ENCODE results near the gene ITLN2. TPM values are rescaled to one million over a fixed set of nuclear protein-coding genes. Genes with fewer than 3 reads are reported as not detected.
A peak's percentile ranks its signal among the peaks of the same experiment; 100 is the strongest.

Gene ITLN2
- 1 to 10 TPM; 2.0 to 6.3 TPM for total RNA-seq

DNA sequence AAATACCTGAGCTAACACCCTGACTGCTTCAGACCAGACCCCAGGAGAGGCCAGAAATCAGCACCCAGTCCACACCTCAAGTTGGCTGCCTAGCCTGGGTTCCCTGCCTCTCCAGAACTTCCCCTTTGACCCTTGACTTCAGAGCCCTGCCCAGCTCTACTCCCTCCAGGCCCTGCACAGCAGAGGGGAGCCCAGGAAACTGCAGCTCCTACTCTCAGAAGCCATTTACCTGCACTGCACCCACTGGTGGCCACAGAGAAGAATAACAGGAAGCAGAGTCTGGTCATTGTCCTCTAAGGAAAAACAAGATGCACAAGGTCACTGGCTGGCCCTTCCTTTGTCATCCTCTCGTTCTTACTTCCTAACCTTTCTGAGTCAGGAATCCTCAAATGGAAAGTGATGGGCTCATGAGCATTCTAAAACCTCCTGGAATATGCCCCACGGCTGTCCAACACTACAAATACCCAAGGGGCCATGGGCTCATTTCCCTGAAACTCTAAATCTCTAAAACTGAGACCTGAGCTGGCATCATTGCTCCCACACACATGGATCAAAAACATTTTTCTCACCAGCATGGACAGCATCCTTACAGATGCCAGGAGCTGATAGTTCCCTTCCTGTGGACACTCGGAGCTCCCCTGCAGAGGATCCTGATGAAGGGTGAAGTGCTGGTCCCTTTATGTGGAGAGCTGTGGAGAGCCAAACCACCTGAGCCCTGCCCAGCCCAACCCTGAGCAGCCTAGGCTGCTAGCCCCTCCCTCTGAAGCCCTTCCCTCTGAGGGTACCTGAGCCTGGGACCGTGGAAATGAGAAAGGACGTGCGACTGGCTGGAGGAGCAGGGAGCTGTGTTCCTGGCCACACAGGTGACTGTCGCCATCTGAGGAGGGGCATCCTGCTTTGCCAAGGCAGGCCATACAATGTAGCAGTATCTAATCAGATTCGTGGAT is at the start of gene ITLN2:
Gene ITLN2 (minus strand): TSS at position 652 of the 947 bp plus-strand sequence. CDS start 68 bp downstream, at position 584.
- H3K4me1 ChIP-seq = no peaks in the 10 kb centered on the region
- no peak within 1 kb of the TSS for H3K27ac ChIP-seq
- H3K4me3 ChIP-seq = no peak within 1 kb of the TSS
- H3K9me3 ChIP-seq = no peaks in the 10 kb centered on the region
- H3K27me3 ChIP-seq = no peaks in the 10 kb centered on the region
- DNase-seq (ENCODE audit: low spot score) = no peak
- TF ChIP-seq, protein P1, sequence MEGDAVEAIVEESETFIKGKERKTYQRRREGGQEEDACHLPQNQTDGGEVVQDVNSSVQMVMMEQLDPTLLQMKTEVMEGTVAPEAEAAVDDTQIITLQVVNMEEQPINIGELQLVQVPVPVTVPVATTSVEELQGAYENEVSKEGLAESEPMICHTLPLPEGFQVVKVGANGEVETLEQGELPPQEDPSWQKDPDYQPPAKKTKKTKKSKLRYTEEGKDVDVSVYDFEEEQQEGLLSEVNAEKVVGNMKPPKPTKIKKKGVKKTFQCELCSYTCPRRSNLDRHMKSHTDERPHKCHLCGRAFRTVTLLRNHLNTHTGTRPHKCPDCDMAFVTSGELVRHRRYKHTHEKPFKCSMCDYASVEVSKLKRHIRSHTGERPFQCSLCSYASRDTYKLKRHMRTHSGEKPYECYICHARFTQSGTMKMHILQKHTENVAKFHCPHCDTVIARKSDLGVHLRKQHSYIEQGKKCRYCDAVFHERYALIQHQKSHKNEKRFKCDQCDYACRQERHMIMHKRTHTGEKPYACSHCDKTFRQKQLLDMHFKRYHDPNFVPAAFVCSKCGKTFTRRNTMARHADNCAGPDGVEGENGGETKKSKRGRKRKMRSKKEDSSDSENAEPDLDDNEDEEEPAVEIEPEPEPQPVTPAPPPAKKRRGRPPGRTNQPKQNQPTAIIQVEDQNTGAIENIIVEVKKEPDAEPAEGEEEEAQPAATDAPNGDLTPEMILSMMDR (IDR thresholded peaks at IDR 0.05) = peak; percentile 29 to 52
- H3K36me3 ChIP-seq = no peaks in the 10 kb centered on the region

- TF ChIP-seq, protein P1 (IDR thresholded peaks at IDR 0.05) = no peak
- Histone ChIP-seq H3K36me3 (peaks cover 10% of the 10 kb centered on the region), H3K4me3 (no peak overlapping the region), H3K27me3 (no peaks in the 10 kb centered on the region), H3K4me1 (peaks cover 0 to 13% of the 10 kb centered on the region in 2 donors), H3K9me3 (no peaks in the 10 kb centered on the region), H3K27ac (no peak overlapping the region)
- DNase-seq (ENCODE audit: low spot score) = no peak
Observed at GRCh38 chr1:161001525-161001924, 46.9 kb upstream of the ITLN2 start.

DNA sequence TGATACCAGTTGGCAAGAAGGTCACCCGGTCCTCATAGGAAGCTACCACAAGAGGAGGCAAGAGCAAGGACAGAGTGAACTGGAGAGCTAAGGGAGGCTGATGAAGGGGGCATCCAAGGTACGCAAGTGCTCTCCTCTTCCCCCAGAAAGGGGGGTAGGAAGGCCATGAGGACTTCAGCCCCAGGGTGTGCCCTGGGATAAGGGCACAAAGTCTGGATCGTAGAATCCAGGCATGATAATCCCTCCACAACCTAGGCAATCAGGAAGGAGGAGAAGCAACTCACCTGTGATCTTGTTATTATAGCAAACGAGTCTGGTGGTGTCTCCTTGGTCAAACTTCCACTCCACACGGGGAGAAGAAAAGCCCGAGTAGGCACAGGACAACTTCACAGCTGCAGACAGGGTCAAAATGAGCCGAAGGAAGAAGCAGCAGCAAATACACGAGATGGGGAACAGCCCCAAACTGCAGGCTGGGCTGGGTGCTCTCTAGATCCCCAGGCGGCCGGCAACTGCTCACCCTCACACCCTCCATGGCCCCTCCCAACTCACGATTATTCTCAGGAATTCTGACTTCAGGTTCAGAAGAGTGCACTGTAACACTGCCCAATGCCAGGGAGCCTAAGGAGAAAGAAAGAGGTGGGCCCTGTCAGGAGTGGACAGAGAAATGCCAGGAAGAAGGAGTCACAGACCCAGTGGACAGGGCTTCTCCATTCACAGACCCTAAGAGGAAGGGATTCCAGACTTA is 46.3 kb upstream of the ITLN2 start:
- TF ChIP-seq, protein P1 (IDR thresholded peaks at IDR 0.05) = no peak
- Histone ChIP-seq H3K36me3 (peaks cover 10% of the 10 kb centered on the region), H3K9me3 (no peaks in the 10 kb centered on the region), H3K27ac (no peak overlapping the region), H3K27me3 (no peaks in the 10 kb centered on the region), H3K4me3 (no peak overlapping the region), H3K4me1 (peaks cover 0 to 13% of the 10 kb centered on the region in 2 donors)
- no peak for DNase-seq (ENCODE audit: low spot score)

DNA sequence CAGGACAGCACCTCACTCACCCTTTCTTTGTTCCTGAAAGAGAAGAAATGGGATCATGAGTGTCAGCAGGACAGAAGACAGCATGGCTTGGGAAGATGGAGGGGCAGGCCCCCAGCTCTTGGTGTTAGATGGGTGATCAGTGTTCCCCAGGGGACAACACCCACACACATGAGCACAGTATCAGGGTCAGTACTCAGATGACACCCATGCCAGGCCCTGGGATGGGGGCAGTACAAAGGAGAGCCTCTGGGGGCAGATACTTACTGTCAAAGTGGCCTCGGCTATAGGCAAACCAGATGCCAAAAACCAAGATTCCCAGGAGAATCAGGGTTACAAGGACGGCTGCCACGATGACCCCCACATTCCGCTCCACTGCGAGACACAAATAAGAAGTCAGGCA is 44.8 kb upstream of the ITLN2 start:
- no peak for DNase-seq (ENCODE audit: low spot score)
- no peaks in the 10 kb centered on the region for H3K27me3 ChIP-seq
- H3K4me1 ChIP-seq = peaks cover 0 to 13% of the 10 kb centered on the region in 2 donors
- H3K9me3 ChIP-seq = no peaks in the 10 kb centered on the region
- TF ChIP-seq, protein P1 (IDR thresholded peaks at IDR 0.05) = no peak
- peaks cover 10% of the 10 kb centered on the region for H3K36me3 ChIP-seq
- no peak overlapping the region for H3K27ac ChIP-seq
- H3K4me3 ChIP-seq = no peak overlapping the region

- Histone ChIP-seq H3K4me1 (peaks cover 0 to 13% of the 10 kb centered on the region in 2 donors), H3K4me3 (no peak overlapping the region), H3K27me3 (no peaks in the 10 kb centered on the region), H3K36me3 (peaks cover 10% of the 10 kb centered on the region), H3K27ac (peak overlapping the region; percentile 31 to 52), H3K9me3 (no peaks in the 10 kb centered on the region)
- peak; percentile 79 for DNase-seq (ENCODE audit: low spot score)
- TF ChIP-seq, protein P1 (IDR thresholded peaks at IDR 0.05) = peak; percentile 38 to 79
Observed at GRCh38 chr1:160997323-160998038, 42.9 kb upstream of the ITLN2 start.
